GM23338 (cell line): ENCODE data around the gene CXCR5. TPM values are rescaled to one million over a fixed set of nuclear protein-coding genes. Genes with fewer than 3 reads are reported as not detected.
A peak's percentile ranks its signal among the peaks of the same experiment; 100 is the strongest.

ENCODE experiments used
- ATAC-seq: fragments of 200-7000 bp; cut with Tn5 transposase; 3 replicates; pipeline ENCODE4 v1.9.1; 2020
- DNase-seq: peaks from one replicate; pipeline ENCODE4 v3.0.0-alpha.2; 2015; ENCODE audit warnings: low spot score
- H2AFZ ChIP-seq: fragments of 200-600 bp; sonication (generic); 2 replicates; pipeline ENCODE4 v1.8.0; 2016; ENCODE audit warnings: antibody characterized with exemption, mild to moderate bottlenecking, moderate library complexity
- H3F3A ChIP-seq: fragments of 200-600 bp; sonication (generic); replicated peaks from 2 replicates; pipeline ENCODE4 v1.8.0; 2017; ENCODE audit warnings: antibody characterized with exemption, mixed run types, low read depth
- H3K27ac ChIP-seq: fragments of 200-600 bp; sonication (generic); 2 replicates; pipeline ENCODE4 v1.6.1; 2016; ENCODE audit warnings: low read depth
- H3K27me3 ChIP-seq: fragments of 200-600 bp; sonication (generic); 2 replicates; pipeline ENCODE4 v1.8.0; 2016; ENCODE audit warnings: mild to moderate bottlenecking, mixed run types, moderate library complexity; ENCODE audit not compliant: insufficient read depth
- H3K36me3 ChIP-seq: fragments of 200-600 bp; sonication (generic); 2 replicates; pipeline ENCODE4 v1.8.0; 2016; ENCODE audit warnings: mild to moderate bottlenecking; ENCODE audit not compliant: insufficient read depth
- H3K4me1 ChIP-seq: fragments of 200-600 bp; sonication (generic); 2 replicates; pipeline ENCODE4 v1.8.0; 2016; ENCODE audit warnings: mild to moderate bottlenecking, moderate library complexity; ENCODE audit not compliant: insufficient read depth
- H3K4me2 ChIP-seq: fragments of 200-600 bp; sonication (generic); 2 replicates; pipeline ENCODE4 v1.7.1; 2017; ENCODE audit warnings: mixed run types
- H3K4me3 ChIP-seq: fragments of 200-600 bp; sonication (generic); 2 replicates; pipeline ENCODE4 v1.6.1; 2016; ENCODE audit warnings: mixed run types
- H3K79me2 ChIP-seq: fragments of 200-600 bp; sonication (generic); replicated peaks from 2 replicates; pipeline ENCODE4 v1.8.0; 2017; ENCODE audit warnings: mild to moderate bottlenecking; ENCODE audit not compliant: insufficient read depth
- H3K9me2 ChIP-seq: fragments of 200-600 bp; sonication (generic); 2 replicates; pipeline ENCODE4 v1.8.0; 2017; ENCODE audit not compliant: insufficient read depth
- H4K20me1 ChIP-seq: fragments of 200-600 bp; sonication (generic); replicated peaks from 2 replicates; pipeline ENCODE4 v1.8.0; 2017; ENCODE audit warnings: mild to moderate bottlenecking; ENCODE audit not compliant: insufficient read depth
- H3K27ac Mint-ChIP-seq: 2 replicates; pipeline ENCODE4 v1.8.0; 2020; ENCODE audit warnings: inconsistent platforms, mild to moderate bottlenecking, moderate library complexity, mixed read lengths
- H3K27me3 Mint-ChIP-seq: 3 replicates; pipeline ENCODE4 v1.8.0; 2022; ENCODE audit warnings: low read depth, mild to moderate bottlenecking, moderate library complexity, mixed read lengths, inconsistent platforms; ENCODE audit not compliant: insufficient read depth, poor library complexity
- H3K36me3 Mint-ChIP-seq: 3 replicates; pipeline ENCODE4 v1.8.0; 2021; ENCODE audit warnings: low read depth, mild to moderate bottlenecking, inconsistent platforms, moderate library complexity, mixed read lengths
- H3K4me1 Mint-ChIP-seq: 3 replicates; pipeline ENCODE4 v1.8.0; 2020; ENCODE audit warnings: mild to moderate bottlenecking, inconsistent platforms, mixed read lengths
- H3K4me3 Mint-ChIP-seq: 3 replicates; pipeline ENCODE4 v1.8.0; 2021; ENCODE audit warnings: moderate library complexity, mild to moderate bottlenecking, inconsistent platforms, mixed read lengths
- H3K9me3 Mint-ChIP-seq: 3 replicates; pipeline ENCODE4 v1.8.0; 2020; ENCODE audit warnings: moderate library complexity, mild to moderate bottlenecking, inconsistent platforms, mixed read lengths
- CREB1 ChIP-seq: fragments of 250-450 bp; sonication (Bioruptor Pico); IDR thresholded peaks from 2 replicates; pipeline ENCODE4 v1.5.0; 2020; ENCODE audit warnings: low read depth, mild to moderate bottlenecking, moderate library complexity
- EZH2 ChIP-seq: fragments of 200-600 bp; sonication (generic); IDR thresholded peaks from one replicate; pipeline ENCODE4 v1.8.0; 2017; ENCODE audit warnings: antibody characterized with exemption, mild to moderate bottlenecking, low read depth; ENCODE audit not compliant: unreplicated experiment
- JUNB ChIP-seq: IDR thresholded peaks from one replicate; pipeline ENCODE4 v1.6.1; 2016; ENCODE audit warnings: antibody characterized with exemption; ENCODE audit not compliant: unreplicated experiment
- POLR2AphosphoS5 ChIP-seq: IDR thresholded peaks from 2 replicates; pipeline ENCODE4 v1.6.1; 2016; ENCODE audit warnings: antibody characterized with exemption, low read depth
- STAT1 ChIP-seq: IDR thresholded peaks from one replicate; pipeline ENCODE4 v1.6.1; 2016; ENCODE audit warnings: antibody characterized with exemption; ENCODE audit not compliant: unreplicated experiment
- ZNF331 ChIP-seq: fragments of 250-450 bp; sonication (Bioruptor Pico); IDR thresholded peaks from 2 replicates; pipeline ENCODE4 v1.5.0; 2020; ENCODE audit warnings: low read depth, mild to moderate bottlenecking, moderate library complexity
- polyA plus RNA-seq: library from polyadenylated mRNA; unstranded; fragments of >200 nt; fragmentation: Nextera tagmentation; extraction: Ambion mirVana; gene quantifications from 2 replicates; pipeline ENCODE4 v1.2.1, GENCODE V29; 2016
- total RNA-seq: library from RNA; depleted of rRNA; stranded (reverse); fragments of >200 nt; shearing (Covaris generic); gene quantifications from 2 replicates; pipeline ENCODE4 v1.2.3, GENCODE V29; 2014
- TF ChIP-seq, protein P1 (sequence below): fragments of 250-450 bp; sonication (Bioruptor Pico); IDR thresholded peaks from 2 replicates; pipeline ENCODE4 v1.5.0; 2020; ENCODE audit warnings: mild to moderate bottlenecking, moderate library complexity
- TF ChIP-seq, protein P2 (sequence below): IDR thresholded peaks from one replicate; pipeline ENCODE4 v1.6.1; 2018; ENCODE audit warnings: antibody characterized with exemption; ENCODE audit not compliant: unreplicated experiment
- TF ChIP-seq, protein P3 (sequence below): IDR thresholded peaks from 2 replicates; pipeline ENCODE4 v1.6.1; 2016; ENCODE audit warnings: antibody characterized with exemption

CXCR5 gene
- total and polyA plus RNA-seq, 2 experiments from 2014 or later = 0.18 TPM; not detected in 1

DNA sequence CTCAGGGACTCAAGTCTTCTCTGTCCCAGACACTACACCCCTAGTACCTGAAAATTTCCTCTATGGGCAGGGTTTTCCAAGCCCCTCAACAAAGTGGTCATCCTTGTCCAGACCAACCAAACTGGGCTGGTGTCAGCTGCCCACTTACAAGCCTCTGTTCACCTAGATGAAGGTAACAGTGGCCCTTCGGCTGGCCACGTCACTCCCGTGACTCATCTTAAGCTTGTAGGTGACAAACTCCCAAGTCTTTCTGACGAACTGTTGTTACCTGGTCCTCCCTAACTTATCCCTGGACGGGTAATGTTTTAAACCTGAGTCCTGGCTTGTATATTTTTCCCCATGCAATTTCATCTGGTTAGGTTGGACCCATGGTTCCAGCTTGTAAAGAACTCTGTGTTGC lies 4.7 kb downstream of the CXCR5 start:
- Histone ChIP-seq H3K4me1 (peaks cover 6% of the 10 kb centered on the region), H4K20me1 (no peaks in the 10 kb centered on the region), H3F3A (0 out of 2 replicates have a peak, but pooled peaks cover 3% of the 10 kb centered on the region), H3K27me3 (no peaks in the 10 kb centered on the region), H3K4me2 (no peak overlapping the region; the same call in 1 of the 2 replicates), H3K79me2 (no peaks in the 10 kb centered on the region), H3K9me2 (no peaks in the 10 kb centered on the region), H3K4me3 (no peak overlapping the region), H2AFZ (no peak overlapping the region), H3K36me3 (no peaks in the 10 kb centered on the region), H3K27ac (no peak overlapping the region)
- no peaks in the 10 kb centered on the region for H3K36me3 Mint-ChIP-seq
- no peaks in the 10 kb centered on the region; the same call in 2 of the 3 replicates for H3K9me3 Mint-ChIP-seq
- DNase-seq = no peak
- H3K27ac Mint-ChIP-seq = no peak overlapping the region
- H3K27me3 Mint-ChIP-seq = peaks cover 32% of the 10 kb centered on the region
- H3K4me1 Mint-ChIP-seq = peaks cover 29% of the 10 kb centered on the region
- peak overlapping the region; percentile 34; the same call in 1 of the 3 replicates for H3K4me3 Mint-ChIP-seq
- no peak for ATAC-seq
- TF ChIP-seq JUNB (no peak), ZNF331 (CRISPR knock-in tag) (no peak), CREB1 (CRISPR knock-in tag) (no peak), EZH2 (no peak), STAT1 (no peak), POLR2AphosphoS5 (no peak)
- TF ChIP-seq, protein P1, sequence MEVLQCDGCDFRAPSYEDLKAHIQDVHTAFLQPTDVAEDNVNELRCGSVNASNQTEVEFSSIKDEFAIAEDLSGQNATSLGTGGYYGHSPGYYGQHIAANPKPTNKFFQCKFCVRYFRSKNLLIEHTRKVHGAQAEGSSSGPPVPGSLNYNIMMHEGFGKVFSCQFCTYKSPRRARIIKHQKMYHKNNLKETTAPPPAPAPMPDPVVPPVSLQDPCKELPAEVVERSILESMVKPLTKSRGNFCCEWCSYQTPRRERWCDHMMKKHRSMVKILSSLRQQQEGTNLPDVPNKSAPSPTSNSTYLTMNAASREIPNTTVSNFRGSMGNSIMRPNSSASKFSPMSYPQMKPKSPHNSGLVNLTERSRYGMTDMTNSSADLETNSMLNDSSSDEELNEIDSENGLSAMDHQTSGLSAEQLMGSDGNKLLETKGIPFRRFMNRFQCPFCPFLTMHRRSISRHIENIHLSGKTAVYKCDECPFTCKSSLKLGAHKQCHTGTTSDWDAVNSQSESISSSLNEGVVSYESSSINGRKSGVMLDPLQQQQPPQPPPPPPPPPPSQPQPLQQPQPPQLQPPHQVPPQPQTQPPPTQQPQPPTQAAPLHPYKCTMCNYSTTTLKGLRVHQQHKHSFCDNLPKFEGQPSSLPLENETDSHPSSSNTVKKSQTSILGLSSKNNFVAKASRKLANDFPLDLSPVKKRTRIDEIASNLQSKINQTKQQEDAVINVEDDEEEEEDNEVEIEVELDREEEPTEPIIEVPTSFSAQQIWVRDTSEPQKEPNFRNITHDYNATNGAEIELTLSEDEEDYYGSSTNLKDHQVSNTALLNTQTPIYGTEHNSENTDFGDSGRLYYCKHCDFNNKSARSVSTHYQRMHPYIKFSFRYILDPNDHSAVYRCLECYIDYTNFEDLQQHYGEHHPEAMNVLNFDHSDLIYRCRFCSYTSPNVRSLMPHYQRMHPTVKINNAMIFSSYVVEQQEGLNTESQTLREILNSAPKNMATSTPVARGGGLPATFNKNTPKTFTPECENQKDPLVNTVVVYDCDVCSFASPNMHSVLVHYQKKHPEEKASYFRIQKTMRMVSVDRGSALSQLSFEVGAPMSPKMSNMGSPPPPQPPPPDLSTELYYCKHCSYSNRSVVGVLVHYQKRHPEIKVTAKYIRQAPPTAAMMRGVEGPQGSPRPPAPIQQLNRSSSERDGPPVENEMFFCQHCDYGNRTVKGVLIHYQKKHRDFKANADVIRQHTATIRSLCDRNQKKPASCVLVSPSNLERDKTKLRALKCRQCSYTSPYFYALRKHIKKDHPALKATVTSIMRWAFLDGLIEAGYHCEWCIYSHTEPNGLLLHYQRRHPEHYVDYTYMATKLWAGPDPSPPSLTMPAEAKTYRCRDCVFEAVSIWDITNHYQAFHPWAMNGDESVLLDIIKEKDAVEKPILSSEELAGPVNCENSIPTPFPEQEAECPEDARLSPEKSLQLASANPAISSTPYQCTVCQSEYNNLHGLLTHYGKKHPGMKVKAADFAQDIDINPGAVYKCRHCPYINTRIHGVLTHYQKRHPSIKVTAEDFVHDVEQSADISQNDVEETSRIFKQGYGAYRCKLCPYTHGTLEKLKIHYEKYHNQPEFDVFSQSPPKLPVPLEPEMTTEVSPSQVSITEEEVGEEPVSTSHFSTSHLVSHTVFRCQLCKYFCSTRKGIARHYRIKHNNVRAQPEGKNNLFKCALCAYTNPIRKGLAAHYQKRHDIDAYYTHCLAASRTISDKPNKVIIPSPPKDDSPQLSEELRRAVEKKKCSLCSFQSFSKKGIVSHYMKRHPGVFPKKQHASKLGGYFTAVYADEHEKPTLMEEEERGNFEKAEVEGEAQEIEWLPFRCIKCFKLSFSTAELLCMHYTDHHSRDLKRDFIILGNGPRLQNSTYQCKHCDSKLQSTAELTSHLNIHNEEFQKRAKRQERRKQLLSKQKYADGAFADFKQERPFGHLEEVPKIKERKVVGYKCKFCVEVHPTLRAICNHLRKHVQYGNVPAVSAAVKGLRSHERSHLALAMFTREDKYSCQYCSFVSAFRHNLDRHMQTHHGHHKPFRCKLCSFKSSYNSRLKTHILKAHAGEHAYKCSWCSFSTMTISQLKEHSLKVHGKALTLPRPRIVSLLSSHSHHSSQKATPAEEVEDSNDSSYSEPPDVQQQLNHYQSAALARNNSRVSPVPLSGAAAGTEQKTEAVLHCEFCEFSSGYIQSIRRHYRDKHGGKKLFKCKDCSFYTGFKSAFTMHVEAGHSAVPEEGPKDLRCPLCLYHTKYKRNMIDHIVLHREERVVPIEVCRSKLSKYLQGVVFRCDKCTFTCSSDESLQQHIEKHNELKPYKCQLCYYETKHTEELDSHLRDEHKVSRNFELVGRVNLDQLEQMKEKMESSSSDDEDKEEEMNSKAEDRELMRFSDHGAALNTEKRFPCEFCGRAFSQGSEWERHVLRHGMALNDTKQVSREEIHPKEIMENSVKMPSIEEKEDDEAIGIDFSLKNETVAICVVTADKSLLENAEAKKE (CRISPR knock-in tag) = no peak

DNA sequence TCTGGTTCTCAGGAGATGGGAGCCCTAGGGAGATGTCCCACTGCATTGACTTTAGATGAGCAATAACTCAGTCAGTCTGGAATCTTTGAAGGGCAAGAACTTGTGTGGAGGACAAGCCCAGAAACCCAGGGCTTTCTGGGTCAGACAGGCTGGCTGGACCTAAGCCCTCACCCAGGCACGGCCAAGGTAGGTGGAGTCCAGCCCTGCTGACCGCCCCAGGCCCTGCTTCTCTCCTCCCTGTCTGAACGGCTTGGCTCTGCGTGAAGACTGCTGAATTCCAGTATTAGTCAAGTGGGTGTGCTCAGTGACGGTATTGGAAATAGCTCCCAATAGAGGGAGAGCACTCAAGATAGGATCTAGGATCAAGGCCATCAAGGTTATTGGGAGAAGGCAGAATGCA lies 6.1 kb downstream of the CXCR5 start:
- peaks cover 31% of the 10 kb centered on the region for H3K27me3 Mint-ChIP-seq
- Histone ChIP-seq H4K20me1 (no peaks in the 10 kb centered on the region), H3K79me2 (no peaks in the 10 kb centered on the region), H3F3A (0 out of 2 replicates have a peak, but pooled peaks cover 3% of the 10 kb centered on the region), H3K4me2 (no peak overlapping the region), H3K36me3 (no peaks in the 10 kb centered on the region), H3K27me3 (no peaks in the 10 kb centered on the region), H3K27ac (no peak overlapping the region), H3K9me2 (no peaks in the 10 kb centered on the region), H2AFZ (no peak overlapping the region), H3K4me3 (no peak overlapping the region), H3K4me1 (peaks cover 6% of the 10 kb centered on the region)
- no peak overlapping the region for H3K4me3 Mint-ChIP-seq
- H3K4me1 Mint-ChIP-seq = peaks cover 28% of the 10 kb centered on the region
- H3K27ac Mint-ChIP-seq = no peak overlapping the region
- no peaks in the 10 kb centered on the region for H3K36me3 Mint-ChIP-seq
- no peak for ATAC-seq
- H3K9me3 Mint-ChIP-seq = no peaks in the 10 kb centered on the region; the same call in 1 of the 3 replicates
- no peak for DNase-seq
- TF ChIP-seq POLR2AphosphoS5 (no peak), STAT1 (no peak), EZH2 (no peak), JUNB (no peak)
- TF ChIP-seq, protein P2, sequence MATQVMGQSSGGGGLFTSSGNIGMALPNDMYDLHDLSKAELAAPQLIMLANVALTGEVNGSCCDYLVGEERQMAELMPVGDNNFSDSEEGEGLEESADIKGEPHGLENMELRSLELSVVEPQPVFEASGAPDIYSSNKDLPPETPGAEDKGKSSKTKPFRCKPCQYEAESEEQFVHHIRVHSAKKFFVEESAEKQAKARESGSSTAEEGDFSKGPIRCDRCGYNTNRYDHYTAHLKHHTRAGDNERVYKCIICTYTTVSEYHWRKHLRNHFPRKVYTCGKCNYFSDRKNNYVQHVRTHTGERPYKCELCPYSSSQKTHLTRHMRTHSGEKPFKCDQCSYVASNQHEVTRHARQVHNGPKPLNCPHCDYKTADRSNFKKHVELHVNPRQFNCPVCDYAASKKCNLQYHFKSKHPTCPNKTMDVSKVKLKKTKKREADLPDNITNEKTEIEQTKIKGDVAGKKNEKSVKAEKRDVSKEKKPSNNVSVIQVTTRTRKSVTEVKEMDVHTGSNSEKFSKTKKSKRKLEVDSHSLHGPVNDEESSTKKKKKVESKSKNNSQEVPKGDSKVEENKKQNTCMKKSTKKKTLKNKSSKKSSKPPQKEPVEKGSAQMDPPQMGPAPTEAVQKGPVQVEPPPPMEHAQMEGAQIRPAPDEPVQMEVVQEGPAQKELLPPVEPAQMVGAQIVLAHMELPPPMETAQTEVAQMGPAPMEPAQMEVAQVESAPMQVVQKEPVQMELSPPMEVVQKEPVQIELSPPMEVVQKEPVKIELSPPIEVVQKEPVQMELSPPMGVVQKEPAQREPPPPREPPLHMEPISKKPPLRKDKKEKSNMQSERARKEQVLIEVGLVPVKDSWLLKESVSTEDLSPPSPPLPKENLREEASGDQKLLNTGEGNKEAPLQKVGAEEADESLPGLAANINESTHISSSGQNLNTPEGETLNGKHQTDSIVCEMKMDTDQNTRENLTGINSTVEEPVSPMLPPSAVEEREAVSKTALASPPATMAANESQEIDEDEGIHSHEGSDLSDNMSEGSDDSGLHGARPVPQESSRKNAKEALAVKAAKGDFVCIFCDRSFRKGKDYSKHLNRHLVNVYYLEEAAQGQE = no peak
- TF ChIP-seq, protein P3, sequence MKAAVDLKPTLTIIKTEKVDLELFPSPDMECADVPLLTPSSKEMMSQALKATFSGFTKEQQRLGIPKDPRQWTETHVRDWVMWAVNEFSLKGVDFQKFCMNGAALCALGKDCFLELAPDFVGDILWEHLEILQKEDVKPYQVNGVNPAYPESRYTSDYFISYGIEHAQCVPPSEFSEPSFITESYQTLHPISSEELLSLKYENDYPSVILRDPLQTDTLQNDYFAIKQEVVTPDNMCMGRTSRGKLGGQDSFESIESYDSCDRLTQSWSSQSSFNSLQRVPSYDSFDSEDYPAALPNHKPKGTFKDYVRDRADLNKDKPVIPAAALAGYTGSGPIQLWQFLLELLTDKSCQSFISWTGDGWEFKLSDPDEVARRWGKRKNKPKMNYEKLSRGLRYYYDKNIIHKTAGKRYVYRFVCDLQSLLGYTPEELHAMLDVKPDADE = no peak
